ENCODE data around the gene SOX12. TPM values are rescaled to one million over a fixed set of nuclear protein-coding genes. Genes with fewer than 3 reads are reported as not detected.

Gene SOX12
- total and polyA plus RNA-seq, 2 donors (not counting 1 experiment from before 2014, with no cell fraction given) = 5.3 to 13.6 TPM

- Mint-ChIP-seq H3K4me3 (no peak overlapping the region), H3K27me3 (no peaks in the 10 kb centered on the region), H3K27ac (peak overlapping the region; percentile 12), H3K9me3 (ENCODE audit: insufficient read depth) (no peaks in the 10 kb centered on the region), H3K4me1 (peaks cover 31% of the 10 kb centered on the region)
- Histone ChIP-seq H3K27me3 (replicated peaks in 1 of 4; ENCODE audit: control extremely low read depth in 1 of 4, control insufficient read depth in 3 of 4, insufficient read depth in 4 of 4, low read length in 3 of 4) (no peaks in the 10 kb centered on the region), H3K4me1 (ENCODE audit: control insufficient read depth in 2 of 2, insufficient read depth in 2 of 2, low read length in 2 of 2) (peaks cover 22 to 35% of the 10 kb centered on the region in 2 donors), H2AFZ (ENCODE audit: insufficient read depth, low read depth, low read length, poor library complexity, severe bottlenecking) (no peak overlapping the region), H3K9me3 (ENCODE audit: control extremely low read depth in 1 of 3, control insufficient read depth in 2 of 3, insufficient read depth in 1 of 3, low read length in 2 of 3) (peaks cover 0 to 4% (median 0%) of the 10 kb centered on the region in 3 donors), H4K20me1 (ENCODE audit: control insufficient read depth, insufficient read depth, low read length, poor library complexity, severe bottlenecking) (peaks cover 24% of the 10 kb centered on the region), H3K4me2 (replicated peaks; ENCODE audit: low read depth, low read length, poor library complexity, severe bottlenecking) (no peak overlapping the region), H3K36me3 (replicated peaks in 1 of 2; ENCODE audit: control extremely low read depth in 1 of 2, control insufficient read depth in 1 of 2, extremely low read depth in 1 of 2, insufficient read depth in 2 of 2, low read length in 1 of 2) (peaks cover 0 to 3% of the 10 kb centered on the region in 2 experiments), H3K9ac (ENCODE audit: low read length) (no peak overlapping the region), H3K79me2 (ENCODE audit: control insufficient read depth, insufficient read depth, low read length) (no peaks in the 10 kb centered on the region), H3K27ac (ENCODE audit: low read length in 2 of 2) (no peak overlapping the region), H3K4me3 (ENCODE audit: control extremely low read depth in 1 of 5, extremely low read depth in 1 of 5, insufficient read depth in 1 of 5, low read depth in 2 of 5, low read length in 4 of 5) (no peak overlapping the region)
- POLR2A ChIA-PET = no interaction called here
- intact Hi-C loops (cut with micrococcal nuclease) = loop anchor here (1.0 to 2.0 kb wide), 6 partner anchors 17 to 121 kb away; partner anchors contain the start of genes C20orf96, NRSN2 and ZCCHC3
- 60% methylated on average over 15 of the region's 16 CpGs for WGBS (ENCODE audit: insufficient coverage)
- TF ChIP-seq CTCF (IDR thresholded peaks at IDR 0.05) (peak; percentile 91), EZH2 (IDR thresholded peaks at IDR 0.05; ENCODE audit: borderline replicate concordance, insufficient read depth, low read depth, low read length, poor library complexity, severe bottlenecking) (no peak)
- peak; percentile 42 for ATAC-seq (ENCODE audit: low read depth)
- CTCF ChIA-PET = interaction anchor here (0.6 to 6.3 kb wide), 27 partner anchors 9 to 139 kb away, joined by 3 to 89 read pairs (median 5); partner anchors contain the start of genes DEFB132, NRSN2 and ZCCHC3
- peak; percentile 81 for DNase-seq
These were observed 5.1 kb downstream of the SOX12 start for GRCh38 chr20:330233-331149.

- no peak overlapping the region for H3K9ac ChIP-seq (ENCODE audit: low read length)
- H3K4me3 ChIP-seq (ENCODE audit: control extremely low read depth in 1 of 5, extremely low read depth in 1 of 5, insufficient read depth in 1 of 5, low read depth in 2 of 5, low read length in 4 of 5) = no peak overlapping the region
- H3K27me3 ChIP-seq (replicated peaks in 1 of 4; ENCODE audit: control extremely low read depth in 1 of 4, control insufficient read depth in 3 of 4, insufficient read depth in 4 of 4, low read length in 3 of 4) = no peaks in the 10 kb centered on the region
- H3K4me2 ChIP-seq (replicated peaks; ENCODE audit: low read depth, low read length, poor library complexity, severe bottlenecking) = no peak overlapping the region
- ChIA-PET POLR2A (no interaction called here), CTCF (interaction anchor here (1.2 to 6.3 kb wide), 3 partner anchors 10 to 68 kb away, joined by 3 to 47 read pairs (median 5); partner anchors contain the start of gene NRSN2)
- TF ChIP-seq CTCF (IDR thresholded peaks at IDR 0.05) = no peak
- TF ChIP-seq EZH2 (IDR thresholded peaks at IDR 0.05; ENCODE audit: borderline replicate concordance, insufficient read depth, low read depth, low read length, poor library complexity, severe bottlenecking) = no peak
- intact Hi-C loops (cut with micrococcal nuclease) = no loop called here
- 98% methylated on average over 5 of the region's 8 CpGs for WGBS (ENCODE audit: insufficient coverage)
- Mint-ChIP-seq H3K4me1 (peaks cover 17% of the 10 kb centered on the region), H3K27me3 (no peaks in the 10 kb centered on the region), H3K4me3 (no peak overlapping the region), H3K27ac (no peak overlapping the region), H3K9me3 (ENCODE audit: insufficient read depth) (no peaks in the 10 kb centered on the region)
- peaks cover 2% of the 10 kb centered on the region for H4K20me1 ChIP-seq (ENCODE audit: control insufficient read depth, insufficient read depth, low read length, poor library complexity, severe bottlenecking)
- H3K4me1 ChIP-seq (ENCODE audit: control insufficient read depth in 2 of 2, insufficient read depth in 2 of 2, low read length in 2 of 2) = peaks cover 9 to 12% of the 10 kb centered on the region in 2 donors
- ATAC-seq (ENCODE audit: low read depth) (no peak), DNase-seq (no peak)
- H3K9me3 ChIP-seq (ENCODE audit: control extremely low read depth in 1 of 3, control insufficient read depth in 2 of 3, insufficient read depth in 1 of 3, low read length in 2 of 3) = no peaks in the 10 kb centered on the region
- no peaks in the 10 kb centered on the region for H3K36me3 ChIP-seq (replicated peaks in 1 of 2; ENCODE audit: control extremely low read depth in 1 of 2, control insufficient read depth in 1 of 2, extremely low read depth in 1 of 2, insufficient read depth in 2 of 2, low read length in 1 of 2)
- H2AFZ ChIP-seq (ENCODE audit: insufficient read depth, low read depth, low read length, poor library complexity, severe bottlenecking) = no peak overlapping the region
- no peaks in the 10 kb centered on the region for H3K79me2 ChIP-seq (ENCODE audit: control insufficient read depth, insufficient read depth, low read length)
- no peak overlapping the region for H3K27ac ChIP-seq (ENCODE audit: low read length in 2 of 2)
These were observed 9.2 kb downstream of the SOX12 start for GRCh38 chr20:334578-334977.

All from B cell (primary cell).